Measurements from ENCODE around the gene IARS2. TPM values are rescaled to one million over a fixed set of nuclear protein-coding genes. Genes with fewer than 3 reads are reported as not detected.
"Not testable (repeated sequence)": the region's sequence is repeated elsewhere in the genome, so short reads cannot be mapped to it uniquely, and the experiment has no call there.

IARS2 gene
- total RNA-seq, 1 donor from 2014 or later: 37.6 TPM

DNA sequence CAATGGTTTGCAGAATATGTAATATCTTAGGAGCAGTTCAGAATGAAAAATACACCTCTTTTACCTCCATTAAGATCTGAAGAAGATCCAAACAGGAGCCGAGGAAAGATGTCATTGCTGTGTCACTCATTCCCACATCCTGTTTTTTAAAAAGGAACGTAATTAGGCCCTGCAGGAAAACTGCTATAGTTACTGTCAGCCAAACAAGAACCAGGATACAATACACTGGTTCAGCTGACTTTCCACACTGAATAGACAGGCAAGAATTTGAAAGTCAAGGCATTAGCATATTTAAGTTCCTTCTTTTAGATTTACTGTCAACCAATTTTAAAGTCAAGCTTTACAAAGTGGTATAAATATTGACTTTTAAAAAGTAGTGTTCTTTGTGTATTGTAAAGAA lies 63.8 kb downstream of the IARS2 start:
- DNase-seq (ENCODE audit: extremely low spot score in 2 of 2): no peak
- intact Hi-C loops (cut with DNase I): no loop called here
- Histone ChIP-seq H3K4me1 (no peaks in the 10 kb centered on the region), H3K36me3 (peaks cover 0 to 50% of the 10 kb centered on the region in 2 donors), H3K27ac (no peak overlapping the region), H3K27me3 (no peaks in the 10 kb centered on the region), H3K4me3 (no peak overlapping the region), H3K9me3 (no peaks in the 10 kb centered on the region)
- TF ChIP-seq, protein P1, sequence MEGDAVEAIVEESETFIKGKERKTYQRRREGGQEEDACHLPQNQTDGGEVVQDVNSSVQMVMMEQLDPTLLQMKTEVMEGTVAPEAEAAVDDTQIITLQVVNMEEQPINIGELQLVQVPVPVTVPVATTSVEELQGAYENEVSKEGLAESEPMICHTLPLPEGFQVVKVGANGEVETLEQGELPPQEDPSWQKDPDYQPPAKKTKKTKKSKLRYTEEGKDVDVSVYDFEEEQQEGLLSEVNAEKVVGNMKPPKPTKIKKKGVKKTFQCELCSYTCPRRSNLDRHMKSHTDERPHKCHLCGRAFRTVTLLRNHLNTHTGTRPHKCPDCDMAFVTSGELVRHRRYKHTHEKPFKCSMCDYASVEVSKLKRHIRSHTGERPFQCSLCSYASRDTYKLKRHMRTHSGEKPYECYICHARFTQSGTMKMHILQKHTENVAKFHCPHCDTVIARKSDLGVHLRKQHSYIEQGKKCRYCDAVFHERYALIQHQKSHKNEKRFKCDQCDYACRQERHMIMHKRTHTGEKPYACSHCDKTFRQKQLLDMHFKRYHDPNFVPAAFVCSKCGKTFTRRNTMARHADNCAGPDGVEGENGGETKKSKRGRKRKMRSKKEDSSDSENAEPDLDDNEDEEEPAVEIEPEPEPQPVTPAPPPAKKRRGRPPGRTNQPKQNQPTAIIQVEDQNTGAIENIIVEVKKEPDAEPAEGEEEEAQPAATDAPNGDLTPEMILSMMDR (IDR thresholded peaks at IDR 0.05): no peak
- TF ChIP-seq POLR2AphosphoS5 (IDR thresholded peaks at IDR 0.05; ENCODE audit: insufficient read depth in 1 of 2, low read depth in 1 of 2) (no peak), POLR2A (IDR thresholded peaks at IDR 0.05) (no peak)

DNA sequence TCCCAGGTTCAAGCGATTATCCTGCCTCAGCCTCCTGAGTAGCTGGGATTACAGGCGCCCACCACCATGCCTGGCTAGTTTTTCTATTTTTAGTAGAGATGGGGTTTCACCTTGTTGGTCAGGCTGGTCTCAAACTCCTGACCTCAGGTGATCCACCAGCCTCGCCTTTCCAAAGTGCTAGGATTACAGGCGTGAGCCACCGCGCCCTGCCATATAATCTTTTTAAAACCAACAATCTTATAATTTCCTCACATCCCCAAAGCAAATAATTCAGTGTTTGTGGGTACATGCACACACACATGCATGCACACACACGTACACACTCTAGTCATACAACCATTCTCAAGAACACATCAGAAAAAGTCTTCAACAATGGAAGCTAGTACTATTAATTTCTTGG lies 64.6 kb downstream of the IARS2 start:
- H3K36me3 ChIP-seq: peaks cover 0 to 43% of the 10 kb centered on the region in 2 donors

DNA sequence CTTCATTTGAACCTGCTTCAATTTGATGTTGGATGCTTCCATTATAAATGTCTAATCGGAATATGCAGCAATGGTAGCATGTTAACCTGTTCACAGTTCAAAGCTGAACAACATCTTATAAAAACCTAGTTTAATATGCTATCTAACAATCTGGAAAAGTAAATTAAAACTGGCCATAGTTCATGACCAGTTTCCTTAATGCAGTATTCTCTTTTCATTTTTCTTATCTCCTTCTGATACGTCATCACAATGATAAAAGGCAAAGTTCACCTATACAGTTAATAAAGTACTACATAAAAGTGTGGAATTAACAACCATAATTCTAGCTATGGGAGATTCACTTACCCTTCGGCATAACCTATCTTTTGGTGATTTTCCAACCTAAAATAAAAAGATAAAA lies 65.1 kb downstream of the IARS2 start:
- DNase-seq (ENCODE audit: extremely low spot score in 2 of 2): no peak
- Histone ChIP-seq H3K36me3 (peaks cover 0 to 40% of the 10 kb centered on the region in 2 donors), H3K9me3 (no peaks in the 10 kb centered on the region), H3K4me1 (no peaks in the 10 kb centered on the region), H3K27me3 (no peaks in the 10 kb centered on the region), H3K4me3 (no peak overlapping the region), H3K27ac (no peak overlapping the region)
- intact Hi-C loops (cut with DNase I): no loop called here
- TF ChIP-seq, protein P1 (IDR thresholded peaks at IDR 0.05): no peak
- TF ChIP-seq POLR2AphosphoS5 (IDR thresholded peaks at IDR 0.05; ENCODE audit: insufficient read depth in 1 of 2, low read depth in 1 of 2): no peak
- TF ChIP-seq POLR2A (IDR thresholded peaks at IDR 0.05): no peak

More for the DNA sequence above, 64.6 kb downstream of the IARS2 start:
- H3K27ac ChIP-seq; H3K9me3 ChIP-seq; intact Hi-C loops (cut with DNase I); H3K4me3 ChIP-seq; DNase-seq (ENCODE audit: extremely low spot score in 2 of 2); H3K4me1 ChIP-seq; H3K27me3 ChIP-seq: not testable (repeated sequence)

DNA sequence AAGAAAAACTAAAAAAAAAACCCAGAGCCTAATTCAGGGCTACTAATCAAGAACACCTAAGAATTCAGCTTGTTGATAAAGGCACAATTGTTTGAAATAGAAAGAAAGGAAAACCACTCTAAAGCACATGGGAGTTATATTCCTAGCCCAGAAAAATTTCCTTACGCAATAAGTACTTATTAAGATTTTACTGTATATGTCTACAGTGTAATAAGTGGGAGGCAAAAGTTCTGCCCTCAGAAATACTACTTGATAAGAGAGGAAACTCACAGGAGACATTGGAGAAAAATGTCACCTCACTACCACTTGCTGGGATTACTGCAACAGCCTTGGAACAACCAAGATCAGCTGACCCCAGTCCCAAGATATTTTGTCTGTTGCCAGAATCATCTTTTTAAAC lies 66.1 kb downstream of the IARS2 start:
- Histone ChIP-seq H3K27ac (no peak overlapping the region), H3K9me3 (no peaks in the 10 kb centered on the region), H3K4me3 (no peak overlapping the region), H3K4me1 (no peaks in the 10 kb centered on the region), H3K36me3 (peaks cover 0 to 31% of the 10 kb centered on the region in 2 donors), H3K27me3 (no peaks in the 10 kb centered on the region)
- no peak for TF ChIP-seq POLR2AphosphoS5 (IDR thresholded peaks at IDR 0.05; ENCODE audit: insufficient read depth in 1 of 2, low read depth in 1 of 2)
- TF ChIP-seq POLR2A (IDR thresholded peaks at IDR 0.05): no peak
- TF ChIP-seq, protein P1 (IDR thresholded peaks at IDR 0.05): no peak
- intact Hi-C loops (cut with DNase I): loop anchor here (5.0 kb wide), 1 partner anchor 1493 kb away; no protein-coding TSS in a partner anchor
- DNase-seq (ENCODE audit: extremely low spot score in 2 of 2): no peak

DNA sequence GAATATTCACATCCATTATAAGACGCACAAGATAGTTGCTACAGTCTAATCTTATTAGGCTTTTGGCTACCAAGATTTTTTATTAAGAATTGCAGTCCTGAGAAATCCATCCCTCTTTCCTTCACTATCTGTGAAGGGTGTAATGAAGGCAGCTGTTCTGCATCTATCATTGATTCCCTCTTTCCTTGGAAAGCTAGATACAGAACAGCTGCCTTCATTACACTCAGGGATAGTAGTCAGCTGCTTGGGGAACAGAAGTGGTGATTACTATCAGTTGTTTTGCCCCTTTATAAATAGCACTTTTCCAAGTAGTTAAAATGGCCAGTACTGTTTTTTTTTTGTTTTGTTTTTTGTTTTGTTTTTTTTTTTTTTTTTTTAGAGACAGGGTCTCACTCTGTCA lies 70.2 kb downstream of the IARS2 start:
- TF ChIP-seq, protein P1 (IDR thresholded peaks at IDR 0.05): no peak
- TF ChIP-seq POLR2AphosphoS5 (IDR thresholded peaks at IDR 0.05; ENCODE audit: insufficient read depth in 1 of 2, low read depth in 1 of 2): no peak
- TF ChIP-seq POLR2A (IDR thresholded peaks at IDR 0.05): no peak
- no peak for DNase-seq (ENCODE audit: extremely low spot score in 2 of 2)
- H3K9me3 ChIP-seq: no peaks in the 10 kb centered on the region
- intact Hi-C loops (cut with DNase I): loop anchor here (5.0 kb wide), 1 partner anchor 1497 kb away; no protein-coding TSS in a partner anchor
- no peak overlapping the region for H3K4me3 ChIP-seq
- H3K36me3 ChIP-seq: peaks cover 0 to 23% of the 10 kb centered on the region in 2 donors
- H3K27me3 ChIP-seq: no peaks in the 10 kb centered on the region
- H3K27ac ChIP-seq: no peak overlapping the region
- H3K4me1 ChIP-seq: no peaks in the 10 kb centered on the region

All from vagina (tissue), 2 donors.